HEK293 (cell line): ENCODE results near the gene PPP1R9B.

Experiments
- BCL11A ChIP-seq: fragments of 450-650 bp; formaldehyde crosslinking; IDR thresholded peaks from 2 replicates; pipeline ENCODE4 v1.5.1; 2016; ENCODE audit warnings: low read depth, missing biosample characterization, missing genetic modification characterization
- KLF8 ChIP-seq: fragments of 450-650 bp; formaldehyde crosslinking; IDR thresholded peaks from 2 replicates; pipeline ENCODE4 v1.5.1; 2016; ENCODE audit warnings: missing biosample characterization, missing genetic modification characterization
- KLF9 ChIP-seq: fragments of 450-650 bp; formaldehyde crosslinking; IDR thresholded peaks from 2 replicates; pipeline ENCODE4 v1.5.1; 2016; ENCODE audit warnings: missing biosample characterization, missing genetic modification characterization, low read depth
- ZNF112 ChIP-seq: fragments of 450-650 bp; formaldehyde crosslinking; IDR thresholded peaks from 2 replicates; pipeline ENCODE4 v1.5.0; 2017; ENCODE audit warnings: missing biosample characterization, missing genetic modification characterization
- ZNF19 ChIP-seq: fragments of 450-650 bp; formaldehyde crosslinking; IDR thresholded peaks from 2 replicates; pipeline ENCODE4; 2016; ENCODE audit warnings: missing biosample characterization, missing genetic modification characterization, low read depth
- ZNF24 ChIP-seq: fragments of 450-650 bp; formaldehyde crosslinking; IDR thresholded peaks from 2 replicates; pipeline ENCODE4 v1.5.1; 2016; ENCODE audit warnings: missing biosample characterization, missing genetic modification characterization
- ZNF341 ChIP-seq: fragments of 450-650 bp; formaldehyde crosslinking; IDR thresholded peaks from 2 replicates; pipeline ENCODE4; 2016; ENCODE audit warnings: low read depth, missing biosample characterization, missing genetic modification characterization
- ZNF366 ChIP-seq: fragments of 450-650 bp; formaldehyde crosslinking; conservative IDR thresholded peaks from 2 replicates; pipeline ENCODE4 v1.5.1; 2016; ENCODE audit warnings: missing biosample characterization, missing genetic modification characterization
- ZNF610 ChIP-seq: fragments of 450-650 bp; formaldehyde crosslinking; IDR thresholded peaks from 2 replicates; pipeline ENCODE4 v1.5.1; 2016; ENCODE audit warnings: missing biosample characterization, missing genetic modification characterization, borderline replicate concordance
- ZNF629 ChIP-seq: fragments of 450-650 bp; formaldehyde crosslinking; IDR thresholded peaks from 2 replicates; pipeline ENCODE4 v1.5.1; 2017; ENCODE audit warnings: missing biosample characterization, missing genetic modification characterization
- ZNF660 ChIP-seq: fragments of 450-650 bp; IDR thresholded peaks from 2 replicates; pipeline ENCODE4 v1.5.1; 2018; ENCODE audit warnings: missing biosample characterization, mild to moderate bottlenecking, missing genetic modification characterization
- ZNF837 ChIP-seq: fragments of 450-650 bp; formaldehyde crosslinking; IDR thresholded peaks from 2 replicates; pipeline ENCODE4 v1.5.1; 2016; ENCODE audit warnings: missing biosample characterization, missing genetic modification characterization
- ZSCAN30 ChIP-seq: fragments of 450-650 bp; IDR thresholded peaks from 2 replicates; pipeline ENCODE4 v1.5.1; 2018; ENCODE audit warnings: missing biosample characterization, mild to moderate bottlenecking, missing genetic modification characterization, moderate library complexity
- ZXDB ChIP-seq: fragments of 450-650 bp; formaldehyde crosslinking; IDR thresholded peaks from 2 replicates; pipeline ENCODE4 v1.5.1; 2016; ENCODE audit warnings: missing biosample characterization, missing genetic modification characterization
- TF ChIP-seq, protein P1 (sequence below): fragments of 450-650 bp; formaldehyde crosslinking; IDR thresholded peaks from 2 replicates; pipeline ENCODE4 v1.5.1; 2016; ENCODE audit warnings: missing biosample characterization, missing genetic modification characterization
- TF ChIP-seq, protein P2 (sequence below): fragments of 450-650 bp; formaldehyde crosslinking; IDR thresholded peaks from 2 replicates; pipeline ENCODE4 v1.5.1; 2016; ENCODE audit warnings: missing biosample characterization, missing genetic modification characterization, borderline replicate concordance
- TF ChIP-seq, protein P3 (sequence below): fragments of 450-650 bp; formaldehyde crosslinking; IDR thresholded peaks from 2 replicates; pipeline ENCODE4 v1.5.1; 2016; ENCODE audit warnings: missing biosample characterization, missing genetic modification characterization
- TF ChIP-seq, protein P4 (sequence below): fragments of 450-650 bp; formaldehyde crosslinking; IDR thresholded peaks from 2 replicates; pipeline ENCODE4 v1.5.1; 2017; ENCODE audit warnings: missing biosample characterization, mild to moderate bottlenecking, missing genetic modification characterization, moderate library complexity
- TF ChIP-seq, protein P5 (sequence below): fragments of 450-650 bp; formaldehyde crosslinking; IDR thresholded peaks from 2 replicates; pipeline ENCODE4 v1.5.1; 2017; ENCODE audit warnings: missing biosample characterization, missing genetic modification characterization
- TF ChIP-seq, protein P6 (sequence below): fragments of 450-650 bp; formaldehyde crosslinking; IDR thresholded peaks from 2 replicates; pipeline ENCODE4 v1.5.1; 2016; ENCODE audit warnings: missing biosample characterization, missing genetic modification characterization
- TF ChIP-seq, protein P7 (sequence below): fragments of 450-650 bp; formaldehyde crosslinking; IDR thresholded peaks from 2 replicates; pipeline ENCODE4 v1.5.1; 2016; ENCODE audit warnings: missing biosample characterization, missing genetic modification characterization

Gene PPP1R9B

DNA sequence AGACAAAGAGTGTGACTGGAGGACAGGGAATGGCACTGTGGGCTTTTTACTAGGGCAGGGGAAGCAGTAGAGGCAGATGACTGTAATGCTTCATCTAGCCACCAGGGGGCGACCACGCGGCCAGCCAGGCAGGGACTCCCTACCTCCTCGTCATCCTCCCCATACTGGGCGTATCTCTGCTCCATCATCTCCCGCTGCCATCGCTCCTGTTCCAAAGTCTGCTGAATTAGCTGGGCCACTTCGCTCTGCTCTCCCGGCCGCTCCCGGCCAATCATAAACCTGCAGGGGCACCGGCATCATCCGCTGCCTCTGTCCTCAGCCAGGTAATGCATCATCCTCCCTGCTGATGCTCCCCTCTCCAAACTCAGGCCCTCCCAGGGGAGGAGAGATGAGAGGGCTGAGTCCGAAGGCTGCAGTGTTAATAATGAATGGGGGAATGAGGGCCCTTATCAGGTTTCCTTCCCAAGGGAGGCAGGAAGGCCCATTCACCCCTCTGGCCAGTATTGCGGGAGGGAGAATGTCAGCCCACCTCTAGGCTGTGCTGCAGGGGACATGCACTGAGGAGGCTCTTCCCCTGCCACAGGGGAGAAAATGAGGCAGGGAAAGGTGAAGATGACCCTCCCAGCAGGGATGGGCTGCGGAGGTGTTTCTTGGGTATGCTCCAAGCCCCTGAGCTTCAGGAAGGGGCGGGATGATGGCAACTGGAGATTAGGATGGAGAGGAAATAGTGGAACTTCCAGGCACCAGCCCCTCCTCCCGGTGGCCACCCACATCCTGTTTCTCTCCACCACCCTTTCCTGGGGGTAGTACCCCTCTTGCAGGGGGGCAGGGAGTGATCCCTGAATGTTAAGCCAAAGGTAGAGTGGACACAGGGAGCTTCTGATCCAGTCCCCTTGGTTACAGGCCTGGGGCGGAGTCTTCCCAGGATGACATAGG lies 10.3 kb downstream of the PPP1R9B start (continued):
- TF ChIP-seq, protein P1, sequence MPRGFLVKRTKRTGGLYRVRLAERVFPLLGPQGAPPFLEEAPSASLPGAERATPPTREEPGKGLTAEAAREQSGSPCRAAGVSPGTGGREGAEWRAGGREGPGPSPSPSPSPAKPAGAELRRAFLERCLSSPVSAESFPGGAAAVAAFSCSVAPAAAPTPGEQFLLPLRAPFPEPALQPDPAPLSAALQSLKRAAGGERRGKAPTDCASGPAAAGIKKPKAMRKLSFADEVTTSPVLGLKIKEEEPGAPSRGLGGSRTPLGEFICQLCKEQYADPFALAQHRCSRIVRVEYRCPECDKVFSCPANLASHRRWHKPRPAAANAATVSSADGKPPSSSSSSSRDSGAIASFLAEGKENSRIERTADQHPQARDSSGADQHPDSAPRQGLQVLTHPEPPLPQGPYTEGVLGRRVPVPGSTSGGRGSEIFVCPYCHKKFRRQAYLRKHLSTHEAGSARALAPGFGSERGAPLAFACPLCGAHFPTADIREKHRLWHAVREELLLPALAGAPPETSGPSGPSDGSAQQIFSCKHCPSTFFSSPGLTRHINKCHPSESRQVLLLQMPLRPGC (tag by site-specific recombination): no peak
- TF ChIP-seq, protein P2, sequence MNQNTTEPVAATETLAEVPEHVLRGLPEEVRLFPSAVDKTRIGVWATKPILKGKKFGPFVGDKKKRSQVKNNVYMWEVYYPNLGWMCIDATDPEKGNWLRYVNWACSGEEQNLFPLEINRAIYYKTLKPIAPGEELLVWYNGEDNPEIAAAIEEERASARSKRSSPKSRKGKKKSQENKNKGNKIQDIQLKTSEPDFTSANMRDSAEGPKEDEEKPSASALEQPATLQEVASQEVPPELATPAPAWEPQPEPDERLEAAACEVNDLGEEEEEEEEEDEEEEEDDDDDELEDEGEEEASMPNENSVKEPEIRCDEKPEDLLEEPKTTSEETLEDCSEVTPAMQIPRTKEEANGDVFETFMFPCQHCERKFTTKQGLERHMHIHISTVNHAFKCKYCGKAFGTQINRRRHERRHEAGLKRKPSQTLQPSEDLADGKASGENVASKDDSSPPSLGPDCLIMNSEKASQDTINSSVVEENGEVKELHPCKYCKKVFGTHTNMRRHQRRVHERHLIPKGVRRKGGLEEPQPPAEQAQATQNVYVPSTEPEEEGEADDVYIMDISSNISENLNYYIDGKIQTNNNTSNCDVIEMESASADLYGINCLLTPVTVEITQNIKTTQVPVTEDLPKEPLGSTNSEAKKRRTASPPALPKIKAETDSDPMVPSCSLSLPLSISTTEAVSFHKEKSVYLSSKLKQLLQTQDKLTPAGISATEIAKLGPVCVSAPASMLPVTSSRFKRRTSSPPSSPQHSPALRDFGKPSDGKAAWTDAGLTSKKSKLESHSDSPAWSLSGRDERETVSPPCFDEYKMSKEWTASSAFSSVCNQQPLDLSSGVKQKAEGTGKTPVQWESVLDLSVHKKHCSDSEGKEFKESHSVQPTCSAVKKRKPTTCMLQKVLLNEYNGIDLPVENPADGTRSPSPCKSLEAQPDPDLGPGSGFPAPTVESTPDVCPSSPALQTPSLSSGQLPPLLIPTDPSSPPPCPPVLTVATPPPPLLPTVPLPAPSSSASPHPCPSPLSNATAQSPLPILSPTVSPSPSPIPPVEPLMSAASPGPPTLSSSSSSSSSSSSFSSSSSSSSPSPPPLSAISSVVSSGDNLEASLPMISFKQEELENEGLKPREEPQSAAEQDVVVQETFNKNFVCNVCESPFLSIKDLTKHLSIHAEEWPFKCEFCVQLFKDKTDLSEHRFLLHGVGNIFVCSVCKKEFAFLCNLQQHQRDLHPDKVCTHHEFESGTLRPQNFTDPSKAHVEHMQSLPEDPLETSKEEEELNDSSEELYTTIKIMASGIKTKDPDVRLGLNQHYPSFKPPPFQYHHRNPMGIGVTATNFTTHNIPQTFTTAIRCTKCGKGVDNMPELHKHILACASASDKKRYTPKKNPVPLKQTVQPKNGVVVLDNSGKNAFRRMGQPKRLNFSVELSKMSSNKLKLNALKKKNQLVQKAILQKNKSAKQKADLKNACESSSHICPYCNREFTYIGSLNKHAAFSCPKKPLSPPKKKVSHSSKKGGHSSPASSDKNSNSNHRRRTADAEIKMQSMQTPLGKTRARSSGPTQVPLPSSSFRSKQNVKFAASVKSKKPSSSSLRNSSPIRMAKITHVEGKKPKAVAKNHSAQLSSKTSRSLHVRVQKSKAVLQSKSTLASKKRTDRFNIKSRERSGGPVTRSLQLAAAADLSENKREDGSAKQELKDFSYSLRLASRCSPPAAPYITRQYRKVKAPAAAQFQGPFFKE (tag by site-specific recombination): no peak
- TF ChIP-seq ZNF24 (tag by site-specific recombination) (peak; percentile 30; the same call in 1 of the 2 replicates), ZNF610 (tag by site-specific recombination) (peak; percentile 97), ZNF112 (no peak), KLF9 (tag by site-specific recombination) (peak; percentile 50; the same call in 1 of the 2 replicates), ZNF660 (no peak; the same call in 1 of the 2 replicates), BCL11A (tag by site-specific recombination) (peak; percentile 69; the same call in 1 of the 2 replicates), ZNF366 (tag by site-specific recombination) (peak; percentile 62), ZNF341 (tag by site-specific recombination) (peak; percentile 68), ZNF837 (tag by site-specific recombination) (no peak), ZSCAN30 (0 out of 2 replicates have a peak, but pooled peaks have one; percentile 25), ZXDB (tag by site-specific recombination) (peak; percentile 70), ZNF629 (tag by site-specific recombination) (peak; percentile 77), ZNF19 (tag by site-specific recombination) (no peak), KLF8 (tag by site-specific recombination) (peak; percentile 89)
- TF ChIP-seq, protein P3, sequence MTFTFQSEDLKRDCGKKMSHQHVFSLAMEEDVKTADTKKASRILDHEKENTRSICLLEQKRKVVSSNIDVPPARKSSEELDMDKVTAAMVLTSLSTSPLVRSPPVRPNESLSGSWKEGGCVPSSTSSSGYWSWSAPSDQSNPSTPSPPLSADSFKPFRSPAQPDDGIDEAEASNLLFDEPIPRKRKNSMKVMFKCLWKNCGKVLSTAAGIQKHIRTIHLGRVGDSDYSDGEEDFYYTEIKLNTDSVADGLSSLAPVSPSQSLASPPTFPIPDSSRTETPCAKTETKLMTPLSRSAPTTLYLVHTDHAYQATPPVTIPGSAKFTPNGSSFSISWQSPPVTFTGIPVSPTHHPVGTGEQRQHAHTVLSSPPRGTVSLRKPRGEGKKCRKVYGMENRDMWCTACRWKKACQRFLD: no peak
- TF ChIP-seq, protein P4, sequence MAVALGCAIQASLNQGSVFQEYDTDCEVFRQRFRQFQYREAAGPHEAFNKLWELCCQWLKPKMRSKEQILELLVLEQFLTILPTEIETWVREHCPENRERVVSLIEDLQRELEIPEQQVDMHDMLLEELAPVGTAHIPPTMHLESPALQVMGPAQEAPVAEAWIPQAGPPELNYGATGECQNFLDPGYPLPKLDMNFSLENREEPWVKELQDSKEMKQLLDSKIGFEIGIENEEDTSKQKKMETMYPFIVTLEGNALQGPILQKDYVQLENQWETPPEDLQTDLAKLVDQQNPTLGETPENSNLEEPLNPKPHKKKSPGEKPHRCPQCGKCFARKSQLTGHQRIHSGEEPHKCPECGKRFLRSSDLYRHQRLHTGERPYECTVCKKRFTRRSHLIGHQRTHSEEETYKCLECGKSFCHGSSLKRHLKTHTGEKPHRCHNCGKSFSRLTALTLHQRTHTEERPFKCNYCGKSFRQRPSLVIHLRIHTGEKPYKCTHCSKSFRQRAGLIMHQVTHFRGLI: no peak
- TF ChIP-seq, protein P5, sequence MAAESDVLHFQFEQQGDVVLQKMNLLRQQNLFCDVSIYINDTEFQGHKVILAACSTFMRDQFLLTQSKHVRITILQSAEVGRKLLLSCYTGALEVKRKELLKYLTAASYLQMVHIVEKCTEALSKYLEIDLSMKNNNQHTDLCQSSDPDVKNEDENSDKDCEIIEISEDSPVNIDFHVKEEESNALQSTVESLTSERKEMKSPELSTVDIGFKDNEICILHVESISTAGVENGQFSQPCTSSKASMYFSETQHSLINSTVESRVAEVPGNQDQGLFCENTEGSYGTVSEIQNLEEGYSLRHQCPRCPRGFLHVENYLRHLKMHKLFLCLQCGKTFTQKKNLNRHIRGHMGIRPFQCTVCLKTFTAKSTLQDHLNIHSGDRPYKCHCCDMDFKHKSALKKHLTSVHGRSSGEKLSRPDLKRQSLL (tag by site-specific recombination): peak; percentile 99
- TF ChIP-seq, protein P6, sequence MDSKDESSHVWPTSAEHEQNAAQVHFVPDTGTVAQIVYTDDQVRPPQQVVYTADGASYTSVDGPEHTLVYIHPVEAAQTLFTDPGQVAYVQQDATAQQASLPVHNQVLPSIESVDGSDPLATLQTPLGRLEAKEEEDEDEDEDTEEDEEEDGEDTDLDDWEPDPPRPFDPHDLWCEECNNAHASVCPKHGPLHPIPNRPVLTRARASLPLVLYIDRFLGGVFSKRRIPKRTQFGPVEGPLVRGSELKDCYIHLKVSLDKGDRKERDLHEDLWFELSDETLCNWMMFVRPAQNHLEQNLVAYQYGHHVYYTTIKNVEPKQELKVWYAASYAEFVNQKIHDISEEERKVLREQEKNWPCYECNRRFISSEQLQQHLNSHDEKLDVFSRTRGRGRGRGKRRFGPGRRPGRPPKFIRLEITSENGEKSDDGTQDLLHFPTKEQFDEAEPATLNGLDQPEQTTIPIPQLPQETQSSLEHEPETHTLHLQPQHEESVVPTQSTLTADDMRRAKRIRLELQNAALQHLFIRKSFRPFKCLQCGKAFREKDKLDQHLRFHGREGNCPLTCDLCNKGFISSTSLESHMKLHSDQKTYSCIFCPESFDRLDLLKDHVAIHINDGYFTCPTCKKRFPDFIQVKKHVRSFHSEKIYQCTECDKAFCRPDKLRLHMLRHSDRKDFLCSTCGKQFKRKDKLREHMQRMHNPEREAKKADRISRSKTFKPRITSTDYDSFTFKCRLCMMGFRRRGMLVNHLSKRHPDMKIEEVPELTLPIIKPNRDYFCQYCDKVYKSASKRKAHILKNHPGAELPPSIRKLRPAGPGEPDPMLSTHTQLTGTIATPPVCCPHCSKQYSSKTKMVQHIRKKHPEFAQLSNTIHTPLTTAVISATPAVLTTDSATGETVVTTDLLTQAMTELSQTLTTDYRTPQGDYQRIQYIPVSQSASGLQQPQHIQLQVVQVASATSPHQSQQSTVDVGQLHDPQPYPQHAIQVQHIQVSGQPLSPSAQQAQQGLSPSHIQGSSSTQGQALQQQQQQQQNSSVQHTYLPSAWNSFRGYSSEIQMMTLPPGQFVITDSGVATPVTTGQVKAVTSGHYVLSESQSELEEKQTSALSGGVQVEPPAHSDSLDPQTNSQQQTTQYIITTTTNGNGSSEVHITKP: peak; percentile 63
- TF ChIP-seq, protein P7, sequence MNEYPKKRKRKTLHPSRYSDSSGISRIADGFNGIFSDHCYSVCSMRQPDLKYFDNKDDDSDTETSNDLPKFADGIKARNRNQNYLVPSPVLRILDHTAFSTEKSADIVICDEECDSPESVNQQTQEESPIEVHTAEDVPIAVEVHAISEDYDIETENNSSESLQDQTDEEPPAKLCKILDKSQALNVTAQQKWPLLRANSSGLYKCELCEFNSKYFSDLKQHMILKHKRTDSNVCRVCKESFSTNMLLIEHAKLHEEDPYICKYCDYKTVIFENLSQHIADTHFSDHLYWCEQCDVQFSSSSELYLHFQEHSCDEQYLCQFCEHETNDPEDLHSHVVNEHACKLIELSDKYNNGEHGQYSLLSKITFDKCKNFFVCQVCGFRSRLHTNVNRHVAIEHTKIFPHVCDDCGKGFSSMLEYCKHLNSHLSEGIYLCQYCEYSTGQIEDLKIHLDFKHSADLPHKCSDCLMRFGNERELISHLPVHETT (tag by site-specific recombination): 0 out of 2 replicates have a peak, but pooled peaks have one; percentile 34
